C1 segment of cervical spinal cord (tissue), 14 donors: ENCODE data around the gene TCTN1.
"Not testable (repeated sequence)": the region's sequence is repeated elsewhere in the genome, so short reads cannot be mapped to it uniquely, and the experiment has no call there.

Experiments
- DNase-seq, 14 donors: peaks; one replicate each; lab custom pipeline; 2025; lab: John Stamatoyannopoulos, UW

TCTN1 gene

DNA sequence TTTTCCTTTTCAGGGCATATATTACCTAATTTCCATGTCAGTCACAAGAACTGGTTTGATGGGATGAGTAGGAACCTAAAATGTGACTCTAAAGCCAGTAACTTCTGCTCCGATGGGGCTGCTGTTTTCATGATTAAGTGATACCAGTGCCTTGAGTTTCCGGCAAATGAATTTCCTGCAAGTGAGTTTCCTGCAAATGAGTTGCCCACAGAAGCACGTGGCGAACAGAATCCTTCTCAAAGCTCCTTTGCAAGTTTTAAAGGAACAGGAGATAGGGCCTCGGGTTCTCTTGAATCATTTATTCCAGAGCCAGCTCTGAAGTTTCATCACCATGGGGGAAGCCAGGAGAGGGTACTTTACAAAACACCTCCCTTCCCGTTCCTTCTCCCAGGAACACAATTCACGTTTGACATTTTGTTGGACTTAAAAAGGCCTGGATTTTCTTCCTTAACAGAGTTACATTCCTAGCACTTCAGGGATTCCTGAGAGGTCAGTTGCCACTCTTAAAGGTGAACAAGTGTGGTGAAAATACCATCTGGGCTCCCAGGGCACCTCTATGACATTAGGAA, 28.6 kb upstream of the TCTN1 start:
- peak in 2 of 14 donors; percentile 7 to 27 for DNase-seq

DNA sequence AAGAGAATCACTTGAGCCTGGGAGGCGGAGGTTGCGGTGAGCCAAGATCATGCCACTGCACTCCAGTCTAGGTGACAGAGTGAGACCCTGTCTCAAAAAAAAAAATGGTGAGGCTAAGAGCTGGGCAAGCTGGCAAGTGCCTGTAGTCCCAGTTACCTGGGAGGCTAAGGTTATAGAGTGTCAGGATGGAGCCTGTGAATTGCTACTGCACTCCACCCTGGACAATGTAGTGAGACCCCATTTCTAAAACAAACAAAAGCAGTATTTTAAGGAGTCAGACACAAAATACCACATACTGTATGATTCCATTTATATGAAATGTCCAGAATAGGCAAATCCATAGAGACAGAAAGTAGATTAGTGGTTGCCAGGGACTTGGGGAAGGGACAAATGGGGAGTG, 26.8 kb upstream of the TCTN1 start:
- DNase-seq: not testable (repeated sequence)

GRCh38 chr12:110590059-110590458, 23.9 kb upstream of the TCTN1 start:
- DNase-seq: no peak

DNA sequence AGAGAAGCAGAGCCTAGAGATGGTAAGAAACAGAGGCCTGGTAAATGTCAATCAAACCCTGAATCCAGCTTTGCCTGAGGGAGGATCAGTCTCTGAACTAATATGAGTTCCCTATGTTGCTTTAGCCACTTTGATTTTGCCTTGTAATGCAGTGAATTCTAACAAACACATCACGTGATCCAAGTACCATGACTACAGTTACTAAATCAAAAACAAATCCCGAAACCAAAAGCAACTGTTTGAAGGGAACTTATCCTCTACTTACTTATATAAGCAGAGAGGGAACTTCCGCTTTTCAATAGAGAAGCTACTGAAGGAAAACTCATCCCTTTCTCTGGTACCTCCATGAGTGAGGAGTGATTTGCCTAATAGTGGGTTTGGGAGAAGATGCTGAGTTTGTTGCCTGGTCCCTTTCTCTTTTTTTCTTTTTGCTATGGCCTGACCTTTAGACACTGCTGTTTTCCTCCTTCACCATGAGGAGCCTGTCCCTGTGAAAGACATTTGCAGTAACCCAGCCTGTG, 23.1 kb upstream of the TCTN1 start:
- DNase-seq: no peak

GRCh38 chr12:110591451-110592051, 22.4 kb upstream of the TCTN1 start:
- no peak for DNase-seq

DNA sequence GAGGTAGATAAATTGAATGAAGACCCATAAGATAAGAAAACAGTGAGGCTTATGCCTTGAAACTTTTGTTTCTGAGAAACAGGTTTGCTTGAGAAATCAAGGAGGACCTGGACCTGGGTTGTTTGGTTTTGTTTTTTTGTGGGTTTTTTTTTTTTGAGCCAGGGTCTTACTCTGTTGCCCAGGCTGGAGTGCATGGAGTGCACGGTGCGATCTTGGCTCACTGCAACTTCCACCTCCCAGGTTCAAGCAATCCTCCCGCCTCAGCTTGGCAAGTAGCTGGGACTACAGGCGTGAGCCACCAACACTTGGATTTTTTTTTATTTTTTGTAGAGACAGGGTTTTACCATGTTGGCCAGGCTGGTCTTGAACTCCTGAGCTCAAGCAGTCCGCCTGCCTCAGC, 21.9 kb upstream of the TCTN1 start:
- DNase-seq: no peak

DNA sequence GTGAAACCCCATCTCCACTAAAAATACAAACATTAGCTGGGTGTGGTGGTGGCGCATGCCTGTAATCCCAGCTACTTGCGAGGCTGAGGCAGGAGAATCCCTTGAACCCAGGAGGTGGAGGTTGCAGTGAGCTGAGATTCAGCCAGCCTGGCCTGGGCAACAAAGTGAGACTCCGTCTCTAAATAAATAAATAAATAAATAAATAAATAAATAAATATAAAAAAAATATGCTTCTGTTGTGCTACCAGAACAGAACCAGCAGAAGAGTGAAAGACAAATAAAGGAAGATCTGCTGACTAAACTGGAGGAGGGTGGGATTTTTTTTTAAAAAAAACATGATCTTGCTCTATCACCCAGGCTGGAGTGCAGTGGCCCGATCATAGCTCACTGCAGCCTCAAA, 21.0 kb upstream of the TCTN1 start:
- DNase-seq: not testable (repeated sequence)

- DNase-seq: no peak
These were observed 16.0 kb upstream of the TCTN1 start for GRCh38 chr12:110597885-110598284.

DNA sequence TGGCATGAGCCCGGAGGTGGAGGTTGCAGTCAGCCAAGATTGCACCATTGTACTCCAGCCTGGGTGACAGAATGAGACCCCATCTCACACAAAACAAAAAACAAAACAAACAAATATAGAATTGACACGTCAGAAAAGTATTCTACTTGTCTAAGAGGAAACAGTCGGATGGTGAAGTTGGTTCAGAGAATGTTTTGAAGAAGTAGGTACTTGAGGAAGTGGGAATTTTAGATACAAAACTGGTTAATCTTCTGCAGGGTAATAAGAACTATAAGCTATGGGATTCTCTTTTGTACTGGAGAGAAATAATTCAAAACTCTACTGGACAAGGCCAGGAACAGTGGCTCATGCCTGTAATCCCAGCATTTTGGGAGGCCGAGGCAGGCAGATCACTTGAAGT, 14.6 kb upstream of the TCTN1 start:
- DNase-seq: no peak

- peak in 1 of 14 donors; percentile 1 for DNase-seq
These were observed 13.7 kb upstream of the TCTN1 start for GRCh38 chr12:110600254-110600653.

- DNase-seq: peak in 2 of 14 donors; percentile 1 to 8
These were observed 11.7 kb upstream of the TCTN1 start for GRCh38 chr12:110602085-110602814.

DNA sequence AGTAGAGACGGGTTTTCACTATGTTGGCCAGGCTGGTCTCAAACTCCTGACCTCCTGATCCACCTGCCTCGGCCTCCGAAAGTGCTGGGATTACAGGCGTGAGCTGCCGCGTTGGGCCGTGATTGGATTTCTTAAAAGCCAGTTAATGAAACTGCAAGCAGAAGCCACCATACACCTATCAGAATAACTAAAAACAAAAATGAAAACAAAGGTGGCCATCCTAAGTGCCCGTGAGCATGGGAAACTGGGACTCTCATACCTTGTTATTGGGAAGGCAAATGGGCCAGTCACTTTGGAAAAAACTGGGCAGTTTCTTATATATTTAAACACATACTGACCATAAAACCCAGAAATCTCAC, 7.7 kb upstream of the TCTN1 start:
- DNase-seq: no peak

GRCh38 chr12:110613071-110613770, 708 bp upstream of the TCTN1 start:
- DNase-seq: no peak

DNA sequence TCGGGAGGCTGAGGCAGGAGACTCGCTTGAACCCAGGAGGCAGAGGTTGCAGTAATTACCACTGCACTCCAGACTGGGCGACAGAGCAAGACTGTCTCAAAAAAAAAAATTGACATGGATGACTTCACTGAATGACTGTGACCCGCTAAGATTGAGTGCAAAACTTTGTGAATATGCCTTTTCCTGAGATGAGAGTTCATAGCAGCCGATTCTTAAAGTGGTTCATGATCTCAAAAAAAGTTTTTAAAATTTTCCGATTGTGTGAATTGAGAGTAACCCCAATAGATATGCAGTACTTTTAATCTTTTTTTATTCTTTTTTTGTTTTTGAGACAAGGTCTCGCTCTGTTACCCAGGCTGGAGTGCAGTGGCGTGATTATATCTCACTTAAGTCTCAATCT, 1.2 kb downstream of the TCTN1 start:
- DNase-seq: no peak

DNA sequence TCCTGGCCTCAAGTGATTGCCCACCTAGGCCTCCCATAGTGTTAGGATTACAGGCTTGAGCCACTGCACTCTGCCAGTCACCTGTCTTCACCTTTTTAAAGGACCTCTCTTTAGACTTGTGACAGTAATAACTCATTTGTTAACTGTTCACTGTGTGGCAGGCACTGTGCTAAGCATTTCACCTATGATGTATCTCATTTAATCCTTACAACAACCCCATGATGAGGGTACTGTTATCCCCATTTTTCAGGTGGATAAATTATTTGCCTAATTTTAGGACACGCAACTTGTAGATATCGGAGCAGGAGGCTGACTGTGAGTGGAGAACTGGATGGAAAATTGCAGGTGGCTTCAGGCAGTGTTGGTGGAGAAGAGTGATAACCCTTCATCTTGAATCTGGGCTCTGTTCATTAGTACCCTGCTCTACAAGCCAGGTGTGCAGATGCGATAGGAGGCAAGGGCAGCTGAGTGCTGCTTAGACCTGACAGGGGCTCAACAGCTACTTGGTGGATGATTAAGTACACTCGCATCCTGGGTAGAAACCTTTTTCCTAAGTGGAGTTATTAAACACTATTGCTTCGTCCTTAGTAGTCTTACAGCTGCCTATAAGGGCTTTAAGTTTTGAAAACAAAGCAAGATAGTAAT, 2.7 kb downstream of the TCTN1 start:
- no peak for DNase-seq

DNA sequence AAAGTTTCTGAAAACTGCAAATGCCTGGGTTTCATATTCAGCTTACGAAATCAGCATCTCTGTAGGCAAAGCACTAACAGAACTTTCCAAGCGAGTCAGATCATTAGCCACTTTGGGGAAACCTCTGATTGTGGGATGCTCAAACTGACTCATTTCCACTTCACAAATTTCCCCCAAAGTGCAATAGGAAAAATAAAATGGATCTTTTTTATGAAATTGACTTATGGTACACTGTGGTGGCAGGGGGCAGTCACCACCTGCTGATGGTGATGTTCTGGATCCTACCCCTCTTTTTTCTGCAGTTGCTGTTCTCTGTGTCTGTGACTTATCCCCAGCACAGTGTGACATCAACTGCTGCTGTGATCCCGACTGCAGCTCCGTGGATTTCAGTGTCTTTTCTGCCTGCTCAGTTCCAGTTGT, 5.6 kb downstream of the TCTN1 start:
- DNase-seq: no peak

DNA sequence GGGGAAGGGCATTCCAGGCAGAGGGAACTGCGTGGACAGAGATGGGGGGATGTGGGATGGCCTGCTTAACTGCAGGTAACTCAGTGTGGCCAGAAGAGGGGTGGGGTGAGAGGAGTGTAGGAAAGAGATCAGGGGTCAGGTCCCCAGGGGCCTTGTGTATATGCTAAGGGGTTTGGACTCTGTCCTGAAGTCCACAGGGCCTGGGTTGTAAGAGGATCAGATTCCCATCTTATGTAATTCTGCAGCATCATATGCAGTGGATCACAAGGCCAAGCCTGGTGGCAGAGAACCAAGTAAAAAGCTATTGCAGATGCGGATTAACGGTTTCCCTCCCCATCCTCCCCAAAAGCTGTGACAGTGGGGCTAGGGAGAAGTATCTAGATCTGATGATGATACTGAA, 8.7 kb downstream of the TCTN1 start:
- DNase-seq: no peak

GRCh38 chr12:110627500-110628195, 13.7 kb downstream of the TCTN1 start:
- DNase-seq: no peak

DNA sequence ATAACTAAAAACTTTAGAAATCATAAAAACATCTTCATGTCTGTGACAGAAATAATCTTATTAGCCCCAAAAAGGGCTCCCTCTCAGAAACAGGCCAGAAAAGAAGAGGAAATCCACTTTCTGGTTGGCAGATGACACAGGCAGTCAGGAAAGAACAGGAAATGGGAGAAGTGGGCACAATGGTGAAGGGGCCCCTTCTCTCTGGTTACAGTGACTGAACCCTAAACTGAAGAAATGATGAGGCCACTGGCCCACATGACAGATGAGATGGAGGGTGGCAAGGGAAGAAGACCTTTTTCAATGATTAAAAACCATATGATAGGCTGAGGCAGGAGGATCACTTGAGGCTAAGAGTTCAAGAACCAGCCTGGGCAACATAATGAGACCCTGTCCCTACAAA, 21.1 kb downstream of the TCTN1 start:
- DNase-seq: no peak

- no peak for DNase-seq
These were observed 22.6 kb downstream of the TCTN1 start for GRCh38 chr12:110636516-110636915.

- DNase-seq: peak in 1 of 14 donors; percentile 27
These were observed 24.0 kb downstream of the TCTN1 start for GRCh38 chr12:110637869-110638441.
